ENCODE results near the gene NFAM1.

DNA sequence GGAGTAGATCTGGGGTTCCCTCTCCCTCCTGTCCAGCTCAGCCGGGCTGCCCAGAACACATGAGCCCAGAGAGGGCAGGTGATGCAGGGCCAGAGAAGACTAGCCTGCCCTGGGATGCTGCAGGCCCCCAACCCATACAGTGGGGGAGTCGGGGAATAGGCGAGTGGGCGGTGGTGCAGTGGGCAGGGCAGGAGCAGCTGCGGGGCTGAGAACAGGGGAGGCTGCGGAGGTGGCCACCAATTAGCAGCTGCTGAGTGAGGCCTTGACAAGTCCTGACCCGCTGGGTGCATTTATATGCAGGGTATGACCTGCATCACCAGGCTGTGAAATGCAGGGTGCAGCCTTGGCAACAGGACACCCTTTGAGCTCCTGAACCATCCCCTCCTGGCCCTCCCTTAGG lies 43.1 kb downstream of the NFAM1 start:
- TF ChIP-seq EZH2 (IDR thresholded peaks at IDR 0.05; ENCODE audit: borderline replicate concordance, low read length) = no peak
- TF ChIP-seq, protein P1, sequence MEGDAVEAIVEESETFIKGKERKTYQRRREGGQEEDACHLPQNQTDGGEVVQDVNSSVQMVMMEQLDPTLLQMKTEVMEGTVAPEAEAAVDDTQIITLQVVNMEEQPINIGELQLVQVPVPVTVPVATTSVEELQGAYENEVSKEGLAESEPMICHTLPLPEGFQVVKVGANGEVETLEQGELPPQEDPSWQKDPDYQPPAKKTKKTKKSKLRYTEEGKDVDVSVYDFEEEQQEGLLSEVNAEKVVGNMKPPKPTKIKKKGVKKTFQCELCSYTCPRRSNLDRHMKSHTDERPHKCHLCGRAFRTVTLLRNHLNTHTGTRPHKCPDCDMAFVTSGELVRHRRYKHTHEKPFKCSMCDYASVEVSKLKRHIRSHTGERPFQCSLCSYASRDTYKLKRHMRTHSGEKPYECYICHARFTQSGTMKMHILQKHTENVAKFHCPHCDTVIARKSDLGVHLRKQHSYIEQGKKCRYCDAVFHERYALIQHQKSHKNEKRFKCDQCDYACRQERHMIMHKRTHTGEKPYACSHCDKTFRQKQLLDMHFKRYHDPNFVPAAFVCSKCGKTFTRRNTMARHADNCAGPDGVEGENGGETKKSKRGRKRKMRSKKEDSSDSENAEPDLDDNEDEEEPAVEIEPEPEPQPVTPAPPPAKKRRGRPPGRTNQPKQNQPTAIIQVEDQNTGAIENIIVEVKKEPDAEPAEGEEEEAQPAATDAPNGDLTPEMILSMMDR (conservative IDR thresholded peaks at IDR 0.05 in 1 of 2, IDR thresholded peaks at IDR 0.05 in 1 of 2; ENCODE audit: extremely low read depth in 1 of 2, insufficient read depth in 1 of 2, low read depth in 1 of 2, low read length in 2 of 2) = no peak

Measured in mammary epithelial cell (primary cell).